PC-3 (cell line): ENCODE measurements around the gene TGFBR3. TPM values are rescaled to one million over a fixed set of nuclear protein-coding genes. Genes with fewer than 3 reads are reported as not detected.

Source experiments
- ATAC-seq: fragments of 200-7000 bp; cut with Tn5 transposase; 2 replicates; pipeline ENCODE4 v1.9.1; 2020; ENCODE audit warnings: mild to moderate bottlenecking, moderate library complexity
- BruUV-seq: library from RNA; stranded (reverse); fragments of 400-500 nt; replicated peaks from 2 replicates; lab custom pipeline; 2021; lab: Mats Ljungman, UMichigan
- CTCF ChIA-PET: fragments of 300-600 bp; sonication (Branson Sonifier 250); formaldehyde crosslinking; loops from one replicate; lab custom pipeline; 2022; ENCODE audit warnings: antibody characterized with exemption; lab: Charles Lee
- POLR2A ChIA-PET: fragments of 300-600 bp; sonication (Branson Sonifier 250); formaldehyde crosslinking; loops from one replicate; lab custom pipeline; 2022; ENCODE audit warnings: antibody characterized with exemption; ENCODE audit not compliant: unreplicated experiment; lab: Charles Lee
- DNase-seq: peaks from one replicate; pipeline ENCODE4 v3.0.0-alpha.2; 2015
- H2AFZ ChIP-seq: fragments of 300-600 bp; sonication (generic); 2 replicates; pipeline ENCODE4 v1.6.0; 2016; ENCODE audit warnings: antibody characterized with exemption, low read length
- H3F3A ChIP-seq: fragments of 300-600 bp; sonication (generic); one replicate; pipeline ENCODE4 v1.6.0; 2017; ENCODE audit warnings: antibody characterized with exemption, low read length, control low read depth, mild to moderate bottlenecking; ENCODE audit not compliant: unreplicated experiment
- H3K27ac ChIP-seq: fragments of 300-600 bp; sonication (generic); 2 replicates; pipeline ENCODE4 v1.5.1; 2016; ENCODE audit warnings: mild to moderate bottlenecking, low read length
- H3K27me3 ChIP-seq: fragments of 300-600 bp; sonication (generic); 2 replicates; pipeline ENCODE4 v1.6.1; 2016; ENCODE audit warnings: low read length, mixed read lengths
- H3K36me3 ChIP-seq: fragments of 300-600 bp; sonication (generic); 2 replicates; pipeline ENCODE4 v1.6.1; 2016; ENCODE audit warnings: low read depth, mixed run types, low read length, mixed read lengths
- H3K4me1 ChIP-seq: fragments of 300-600 bp; sonication (generic); 2 replicates; pipeline ENCODE4 v1.5.1; 2016; ENCODE audit warnings: low read length; ENCODE audit not compliant: insufficient read depth
- H3K4me2 ChIP-seq: fragments of 300-600 bp; sonication (generic); 2 replicates; pipeline ENCODE4 v1.6.0; 2016; ENCODE audit warnings: low read length
- H3K4me3 ChIP-seq: fragments of 300-600 bp; sonication (generic); 2 replicates; pipeline ENCODE4 v1.5.1; 2016; ENCODE audit warnings: mild to moderate bottlenecking, low read length, mixed read lengths
- H3K79me2 ChIP-seq: fragments of 300-600 bp; sonication (generic); 2 replicates; pipeline ENCODE4 v1.6.1; 2017; ENCODE audit warnings: low read length, mixed read lengths
- H3K9ac ChIP-seq: fragments of 300-600 bp; sonication (generic); 2 replicates; pipeline ENCODE4 v1.6.0; 2016; ENCODE audit warnings: mild to moderate bottlenecking, low read length
- H3K9me2 ChIP-seq: fragments of 300-600 bp; sonication (generic); replicated peaks from 2 replicates; pipeline ENCODE4 v1.6.1; 2016; ENCODE audit warnings: mixed run types, low read length, mixed read lengths
- H3K9me3 ChIP-seq: fragments of 300-600 bp; sonication (generic); 2 replicates; pipeline ENCODE4 v1.6.1; 2016; ENCODE audit warnings: low read length, mixed read lengths
- H4K20me1 ChIP-seq: fragments of 300-600 bp; sonication (generic); 2 replicates; pipeline ENCODE4 v1.6.1; 2016; ENCODE audit warnings: low read length, mixed read lengths
- EZH2 ChIP-seq: fragments of 300-600 bp; sonication (generic); IDR thresholded peaks from one replicate; pipeline ENCODE4 v1.6.1; 2017; ENCODE audit warnings: antibody characterized with exemption, mild to moderate bottlenecking, low read length; ENCODE audit not compliant: unreplicated experiment
- EZH2phosphoT487 ChIP-seq: fragments of 300-600 bp; sonication (generic); IDR thresholded peaks from 2 replicates; pipeline ENCODE4 v1.6.1; 2018; ENCODE audit warnings: mild to moderate bottlenecking, antibody characterized with exemption, low read length, borderline replicate concordance
- intact Hi-C: fragments of 100-400 bp; cut with micrococcal nuclease; formaldehyde crosslinking; loops from 2 replicates; pipeline ENCODE4 v1.9.0; 2023
- total RNA-seq: library from RNA; depleted of rRNA; stranded (reverse); fragments of >200 nt; gene quantifications from 2 replicates; pipeline ENCODE4 v1.2.3, GENCODE V29; 2014
- TF ChIP-seq, protein P1 (sequence below): fragments of 300-600 bp; sonication (generic); conservative IDR thresholded peaks from 2 replicates; pipeline ENCODE4 v1.5.1; 2017; ENCODE audit warnings: antibody characterized with exemption, low read depth, mild to moderate bottlenecking, low read length

Gene TGFBR3
- total RNA-seq, 1 experiment from 2014 or later: 2.8 TPM

DNA sequence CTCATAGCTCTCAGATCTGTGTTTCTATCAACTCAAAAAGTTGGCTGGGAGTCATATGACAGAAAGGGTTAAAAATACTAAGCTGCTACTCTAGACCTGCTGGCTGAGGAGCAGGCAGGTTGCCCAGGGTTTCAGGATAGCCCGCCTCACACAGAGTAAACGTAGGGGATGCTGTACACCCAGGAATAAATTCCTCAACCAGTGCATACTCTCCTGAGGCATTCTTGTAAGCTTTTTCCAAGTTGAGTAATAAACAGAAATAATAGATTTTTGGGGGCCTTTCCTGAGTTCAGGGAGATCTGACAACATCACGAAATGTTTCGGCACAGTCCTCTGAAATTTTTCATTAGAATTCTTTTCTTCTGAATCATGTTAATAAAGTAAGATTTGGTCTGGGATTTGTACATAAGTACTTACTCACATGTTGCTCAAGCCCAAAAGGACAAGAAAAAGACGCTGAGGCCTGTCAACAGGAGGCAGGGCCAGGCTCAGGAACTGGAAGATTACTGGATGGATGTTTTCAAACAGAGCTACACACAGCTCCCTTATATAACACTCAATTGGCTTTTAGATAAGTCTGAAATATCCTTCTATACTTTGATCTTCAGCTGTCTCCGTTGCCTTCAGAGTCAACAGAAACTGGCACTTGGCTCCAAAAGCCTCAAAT is 41.0 kb downstream of the TGFBR3 start:
- Histone ChIP-seq H3K36me3 (peaks cover 9% of the 10 kb centered on the region; the same call in 1 of the 2 replicates), H3K4me3 (peak overlapping the region; percentile 4; the same call in 1 of the 2 replicates), H3K4me2 (peak overlapping the region; percentile 54), H2AFZ (no peak overlapping the region; the same call in 1 of the 2 replicates), H3K9me3 (peaks cover 10% of the 10 kb centered on the region; the same call in 1 of the 2 replicates), H3F3A (peaks cover 6% of the 10 kb centered on the region), H3K27ac (peak overlapping the region; percentile 69), H3K9me2 (no peaks in the 10 kb centered on the region), H3K9ac (peak overlapping the region; percentile 11; the same call in 1 of the 2 replicates), H4K20me1 (no peaks in the 10 kb centered on the region), H3K27me3 (no peaks in the 10 kb centered on the region), H3K4me1 (peaks cover 20% of the 10 kb centered on the region), H3K79me2 (no peaks in the 10 kb centered on the region)
- ChIA-PET CTCF (interaction anchor here (0.6 to 1.3 kb wide), 3 partner anchors 39 to 124 kb away, joined by 3 to 6 read pairs (median 5); partner anchors contain the start of gene TGFBR3), POLR2A (interaction anchor here (0.5 to 0.7 kb wide), 2 partner anchors 108 to 225 kb away, joined by 3 to 6 read pairs; no protein-coding TSS in a partner anchor)
- intact Hi-C loops: loop anchor here (2.0 kb wide), 2 partner anchors 42 to 108 kb away; partner anchors contain the start of gene TGFBR3
- TF ChIP-seq, protein P1, sequence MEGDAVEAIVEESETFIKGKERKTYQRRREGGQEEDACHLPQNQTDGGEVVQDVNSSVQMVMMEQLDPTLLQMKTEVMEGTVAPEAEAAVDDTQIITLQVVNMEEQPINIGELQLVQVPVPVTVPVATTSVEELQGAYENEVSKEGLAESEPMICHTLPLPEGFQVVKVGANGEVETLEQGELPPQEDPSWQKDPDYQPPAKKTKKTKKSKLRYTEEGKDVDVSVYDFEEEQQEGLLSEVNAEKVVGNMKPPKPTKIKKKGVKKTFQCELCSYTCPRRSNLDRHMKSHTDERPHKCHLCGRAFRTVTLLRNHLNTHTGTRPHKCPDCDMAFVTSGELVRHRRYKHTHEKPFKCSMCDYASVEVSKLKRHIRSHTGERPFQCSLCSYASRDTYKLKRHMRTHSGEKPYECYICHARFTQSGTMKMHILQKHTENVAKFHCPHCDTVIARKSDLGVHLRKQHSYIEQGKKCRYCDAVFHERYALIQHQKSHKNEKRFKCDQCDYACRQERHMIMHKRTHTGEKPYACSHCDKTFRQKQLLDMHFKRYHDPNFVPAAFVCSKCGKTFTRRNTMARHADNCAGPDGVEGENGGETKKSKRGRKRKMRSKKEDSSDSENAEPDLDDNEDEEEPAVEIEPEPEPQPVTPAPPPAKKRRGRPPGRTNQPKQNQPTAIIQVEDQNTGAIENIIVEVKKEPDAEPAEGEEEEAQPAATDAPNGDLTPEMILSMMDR: no peak; the same call in 1 of the 2 replicates
- TF ChIP-seq EZH2: no peak
- TF ChIP-seq EZH2phosphoT487: no peak
- ATAC-seq (peak; percentile 98), DNase-seq (peak; percentile 94)
- no TSS peak for BruUV-seq

DNA sequence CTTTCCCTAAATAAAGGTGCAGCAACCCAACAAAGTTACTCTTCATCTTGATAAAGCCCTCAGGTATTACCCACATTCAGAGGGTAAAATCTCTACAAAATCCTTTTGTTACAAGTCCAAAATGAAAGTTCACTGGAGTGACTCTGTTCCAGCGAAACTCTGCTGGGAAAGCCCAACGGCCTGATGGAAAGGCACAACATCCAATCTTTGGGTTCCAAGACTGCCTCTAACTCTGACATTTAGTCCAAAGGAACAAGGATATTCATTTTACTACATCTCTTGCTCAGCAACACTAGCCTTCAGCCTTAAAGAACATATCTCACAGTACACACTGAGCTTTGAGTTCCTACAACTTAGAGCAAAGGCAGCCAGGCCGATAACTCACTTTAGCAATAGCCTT is 42.1 kb downstream of the TGFBR3 start:
- Histone ChIP-seq H3K36me3 (peaks cover 9% of the 10 kb centered on the region; the same call in 1 of the 2 replicates), H3K9me3 (peaks cover 10% of the 10 kb centered on the region; the same call in 1 of the 2 replicates), H2AFZ (no peak overlapping the region), H3K9ac (no peak overlapping the region), H3K27me3 (no peaks in the 10 kb centered on the region), H3K4me1 (peaks cover 20% of the 10 kb centered on the region), H3K27ac (no peak overlapping the region), H3K4me2 (no peak overlapping the region), H3F3A (peaks cover 6% of the 10 kb centered on the region), H4K20me1 (no peaks in the 10 kb centered on the region), H3K79me2 (no peaks in the 10 kb centered on the region), H3K9me2 (no peaks in the 10 kb centered on the region), H3K4me3 (no peak overlapping the region)
- CTCF ChIA-PET: no interaction called here
- intact Hi-C loops: loop anchor here (2.0 kb wide), 2 partner anchors 43 to 107 kb away; partner anchors contain the start of gene TGFBR3
- no peak for ATAC-seq
- DNase-seq: no peak
- TF ChIP-seq EZH2phosphoT487 (no peak), EZH2 (no peak)
- TF ChIP-seq, protein P1: no peak
- BruUV-seq: no TSS peak
- POLR2A ChIA-PET: no interaction called here
